K562 (cell line): ENCODE results near the gene TSHZ1. TPM values are rescaled to one million over a fixed set of nuclear protein-coding genes. Genes with fewer than 3 reads are reported as not detected.

ENCODE experiments used
- ATAC-seq: fragments of 200-7000 bp; cut with Tn5 transposase; 3 replicates; pipeline ENCODE4 v1.9.1; 2020; ENCODE audit warnings: moderate library complexity
- BruUV-seq: library from RNA; stranded (reverse); fragments of 400-500 nt; replicated peaks from 2 replicates; lab custom pipeline; 2021; lab: Mats Ljungman, UMichigan
- CTCF ChIA-PET: fragments of 300-600 bp; formaldehyde crosslinking; extraction: SDS; loops from one replicate; lab custom pipeline; 2021; ENCODE audit warnings: low intra/inter-chr PET ratio; lab: Yijun Ruan, JAX
- POLR2A ChIA-PET: fragments of 300-600, 350-650 bp; sonication (Branson Sonifier 250); formaldehyde crosslinking; extraction: SDS; loops from one replicate; lab custom pipeline; 2021; ENCODE audit warnings: antibody characterized with exemption, inconsistent platforms; lab: Yijun Ruan, JAX
- DNase-seq, 4 experiments: peaks; one replicate each; pipeline versions ENCODE4 v3.0.0 to v3.0.0-alpha.2; 2011 to 2018; ENCODE audit warnings: low spot score in 3 of 4, mixed read lengths in 3 of 4; ENCODE audit errors: extremely low read depth in 1 of 4
- FAIRE-seq: peaks from 2 replicates; lab custom pipeline; 2011; peaks lifted over from hg19 to GRCh38; lab: Jason Lieb, UNC
- H2AFZ ChIP-seq: 2 replicates; pipeline ENCODE4 v1.6.0; 2011; ENCODE audit warnings: low read depth, low read length, control low read depth, inconsistent platforms
- H3K27ac ChIP-seq: fragments of 200-600 bp; 3 replicates; pipeline ENCODE4 v1.8.0; 2011; ENCODE audit warnings: low read depth, mild to moderate bottlenecking, control low read depth, inconsistent platforms, low read length, moderate library complexity, mixed read lengths; ENCODE audit errors: extremely low read depth
- H3K27me3 ChIP-seq, 2 experiments: fragments of 300-600 bp in 1 of 2; 2 replicates in 1 of 2; 3 replicates in 1 of 2; pipeline versions ENCODE4 v1.6.0 to v1.8.0; 2011; ENCODE audit warnings: inconsistent platforms in 2 of 2, low read length in 2 of 2, mild to moderate bottlenecking in 1 of 2, mixed read lengths in 1 of 2, moderate library complexity in 1 of 2; ENCODE audit not compliant: control insufficient read depth in 2 of 2, insufficient read depth in 2 of 2
- H3K36me3 ChIP-seq: fragments of 300-600 bp; 3 replicates; pipeline ENCODE4 v1.8.0; 2011; ENCODE audit warnings: mild to moderate bottlenecking, low read length, inconsistent platforms; ENCODE audit not compliant: control insufficient read depth, insufficient read depth
- H3K4me1 ChIP-seq, 2 experiments: fragments of 200-600 bp in 1 of 2; replicated peaks in 1 of 2; 2 replicates in 1 of 2; 3 replicates in 1 of 2; pipeline versions ENCODE4 v1.5.1 to v1.8.0; 2011; ENCODE audit warnings: inconsistent platforms in 2 of 2, low read length in 2 of 2, mild to moderate bottlenecking in 1 of 2, mixed read lengths in 1 of 2, moderate library complexity in 1 of 2; ENCODE audit not compliant: control insufficient read depth in 2 of 2, insufficient read depth in 2 of 2
- H3K4me2 ChIP-seq: 2 replicates; pipeline ENCODE4 v1.6.1; 2011; ENCODE audit warnings: low read length, control low read depth, inconsistent platforms, mixed read lengths; ENCODE audit not compliant: insufficient read depth
- H3K4me3 ChIP-seq: fragments of 200-600 bp; sonication (generic), shearing (Covaris generic); 2 replicates; pipeline ENCODE4 v1.5.1; 2016; ENCODE audit warnings: control low read depth, inconsistent platforms
- H3K79me2 ChIP-seq: fragments of 200-600 bp; 3 replicates; pipeline ENCODE4 v1.8.0; 2011; ENCODE audit warnings: low read length, inconsistent platforms; ENCODE audit not compliant: control insufficient read depth, insufficient read depth
- H3K9ac ChIP-seq, 2 experiments: 2 replicates each; pipeline versions ENCODE4 v1.6.0 to v1.6.1; 2011; ENCODE audit warnings: low read depth in 2 of 2, low read length in 2 of 2, control low read depth in 1 of 2, inconsistent platforms in 1 of 2, mild to moderate bottlenecking in 1 of 2, mixed read lengths in 1 of 2; ENCODE audit not compliant: insufficient read depth in 1 of 2
- H3K9me1 ChIP-seq: one replicate; pipeline ENCODE4 v1.6.0; 2011; ENCODE audit warnings: inconsistent platforms, mild to moderate bottlenecking, low read length, moderate library complexity; ENCODE audit not compliant: control insufficient read depth, insufficient read depth
- H3K9me3 ChIP-seq: replicated peaks from 2 replicates; pipeline ENCODE4 v1.5.1; 2011; ENCODE audit warnings: low read depth, low read length, inconsistent platforms; ENCODE audit not compliant: control insufficient read depth, insufficient read depth
- H4K20me1 ChIP-seq: replicated peaks from 2 replicates; pipeline ENCODE4 v1.6.1; 2011; ENCODE audit warnings: low read length, inconsistent platforms, mixed read lengths; ENCODE audit not compliant: control insufficient read depth, insufficient read depth
- COPS2 ChIP-seq: fragments of 450-650 bp; conservative IDR thresholded peaks from 2 replicates; pipeline ENCODE4 v1.6.1; 2016; ENCODE audit warnings: mild to moderate bottlenecking, moderate library complexity
- ERF ChIP-seq: fragments of 450-650 bp; formaldehyde crosslinking; IDR thresholded peaks from 2 replicates; pipeline ENCODE4 v1.4.0; 2020; ENCODE audit warnings: mild to moderate bottlenecking, mixed read lengths
- FOXM1 ChIP-seq, 2 experiments: fragments of 450-650 bp in 1 of 2; sonication (generic) in 1 of 2; formaldehyde crosslinking in 1 of 2; IDR thresholded peaks; 2 replicates each; pipeline versions ENCODE4 v1.6.1 to v1.9.0; 2017 to 2022; ENCODE audit warnings: low read depth in 2 of 2, mild to moderate bottlenecking in 2 of 2, missing genetic modification reagents in 1 of 2, moderate library complexity in 1 of 2
- FOXP1 ChIP-seq: sonication (generic); formaldehyde crosslinking; IDR thresholded peaks from 2 replicates; pipeline ENCODE4 v1.8.0; 2022; ENCODE audit warnings: mild to moderate bottlenecking, missing genetic modification reagents
- HLTF ChIP-seq: fragments of 450-650 bp; IDR thresholded peaks from 2 replicates; pipeline ENCODE4 v1.6.1; 2016
- HMGN3 ChIP-seq: IDR thresholded peaks from 2 replicates; pipeline ENCODE4 v1.6.1; 2011; ENCODE audit warnings: borderline replicate concordance, low read depth, mild to moderate bottlenecking, mixed read lengths, low read length; ENCODE audit not compliant: insufficient read length; ENCODE audit errors: extremely low read depth
- HNRNPL ChIP-seq: fragments of 200-400 bp; formaldehyde crosslinking; IDR thresholded peaks from 2 replicates; pipeline ENCODE4 v1.6.1; 2017; ENCODE audit warnings: low read depth, mild to moderate bottlenecking, low read length
- HNRNPUL1 ChIP-seq: fragments of 200-400 bp; formaldehyde crosslinking; IDR thresholded peaks from 2 replicates; pipeline ENCODE4 v1.6.1; 2017; ENCODE audit warnings: low read length
- LCOR ChIP-seq: sonication (generic); formaldehyde crosslinking; IDR thresholded peaks from 2 replicates; pipeline ENCODE4 v1.8.0; 2022; ENCODE audit warnings: mild to moderate bottlenecking, missing genetic modification reagents
- NFYB ChIP-seq: IDR thresholded peaks from 2 replicates; pipeline ENCODE4 v1.6.1; 2011; ENCODE audit warnings: mild to moderate bottlenecking, moderate library complexity; ENCODE audit not compliant: insufficient read length; ENCODE audit errors: extremely low read depth
- TOE1 ChIP-seq, 2 experiments: fragments of 450-650 bp in 1 of 2; sonication (generic) in 1 of 2; formaldehyde crosslinking in 1 of 2; IDR thresholded peaks; 2 replicates each; pipeline versions ENCODE4 v1.7.1 to v1.8.0; 2016 to 2022; ENCODE audit warnings: borderline replicate concordance in 2 of 2, mild to moderate bottlenecking in 2 of 2, antibody characterized with exemption in 1 of 2, inconsistent platforms in 1 of 2, low read depth in 1 of 2, missing genetic modification reagents in 1 of 2, moderate library complexity in 1 of 2
- WGBS: fragments of 100-300 bp; shearing (Covaris generic); methylation state at CpG from one replicate; pipeline ENCODE4 v1.1.6; 2016; ENCODE audit warnings: low coverage, mixed read lengths; ENCODE audit not compliant: insufficient coverage; ENCODE audit errors: missing lambda C conversion rate; 5-methylcytosine and 5-hydroxymethylcytosine counted together
- in situ Hi-C: fragments of 300-500 bp; cut with MboI; formaldehyde crosslinking; loops from 4 replicates; pipeline ENCODE4 v1.15.0; 2018; ENCODE audit warnings: inconsistent platforms, mixed read lengths
- intact Hi-C: fragments of 100-400 bp; cut with micrococcal nuclease; formaldehyde crosslinking; loops from 2 replicates; pipeline ENCODE4 v1.14.2; 2022
- polyA plus RNA-seq, 8 experiments: library from polyadenylated mRNA; depleted of rRNA in 4 of 8; stranded (reverse) in 5 of 8; unstranded in 3 of 8; fragments of >200 nt; fragmentation: Nextera tagmentation in 2 of 8; fragmentation: Illumina TruSeq in 1 of 8; extraction: Ambion mirVana in 2 of 8; extraction: Trizol in 1 of 8; gene quantifications; 2 replicates each; pipeline versions ENCODE4 v1.2.1 to v1.2.3, GENCODE V29; 2011 to 2014; ENCODE audit warnings: inconsistent platforms in 1 of 8, missing spikeins in 1 of 8
- total RNA-seq, 7 experiments: library from RNA; depleted of rRNA in 6 of 7; stranded (reverse); fragments of >200 nt in 6 of 7; fragmentation: Illumina TruSeq in 2 of 7; extraction: Trizol in 2 of 7; gene quantifications; 2 replicates each; pipeline versions ENCODE4 v1.2.1 to v1.2.3, GENCODE V29; 2011 to 2021; ENCODE audit warnings: low replicate concordance in 1 of 7
- TF ChIP-seq, protein P1 (sequence below): fragments of 250-450 bp; sonication (Bioruptor Pico); IDR thresholded peaks from 2 replicates; pipeline ENCODE4 v1.5.0; 2021; ENCODE audit warnings: mild to moderate bottlenecking, moderate library complexity
- TF ChIP-seq, protein P2 (sequence below): fragments of 250-450 bp; sonication (Bioruptor Pico); IDR thresholded peaks from 2 replicates; pipeline ENCODE4 v1.5.1; 2021; ENCODE audit warnings: mild to moderate bottlenecking
- TF ChIP-seq, protein P3 (sequence below): sonication (generic); formaldehyde crosslinking; IDR thresholded peaks from 2 replicates; pipeline ENCODE4 v1.8.0; 2022; ENCODE audit warnings: mild to moderate bottlenecking, low read depth, missing genetic modification reagents

TSHZ1 gene
- total and polyA plus RNA-seq, 9 of the 15 experiments (the other 6 are each of a cell fraction or from before 2014, with no cell fraction given) = 1.1 to 7.2 (median 2.7) TPM

DNA sequence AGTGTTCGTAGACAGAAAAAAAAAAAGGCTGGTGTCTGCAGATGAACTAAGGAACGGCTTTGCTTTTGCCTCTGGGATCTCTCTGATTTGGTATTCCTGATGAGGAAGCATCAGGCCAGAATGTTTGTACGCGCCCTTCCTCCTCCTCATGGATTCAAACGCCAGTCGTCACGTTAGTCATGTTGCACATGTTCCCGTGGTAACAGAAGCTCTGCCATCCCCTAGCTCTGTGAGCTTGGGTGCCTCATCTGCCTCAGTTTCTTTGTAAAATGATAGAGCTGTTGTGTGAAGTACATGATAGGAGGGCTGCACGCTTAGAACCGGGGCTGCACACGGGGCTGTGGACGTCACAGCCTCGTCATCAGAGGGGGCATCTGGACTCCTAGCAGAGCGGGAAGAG is 47.0 kb downstream of the TSHZ1 start:
- no peaks in the 10 kb centered on the region; the same call in 2 of the 3 replicates for H3K79me2 ChIP-seq
- H3K9ac ChIP-seq = no peak overlapping the region; a peak in 1 of 4 replicates
- TF ChIP-seq HLTF (no peak), FOXP1 (CRISPR knock-in tag) (no peak), HMGN3 (no peak), HNRNPL (no peak), TOE1 (IDR thresholded peaks at IDR 0.05; ENCODE audit: borderline replicate concordance) (no peak), TOE1 (CRISPR knock-in tag; IDR thresholded peaks at IDR 0.05; ENCODE audit: borderline replicate concordance, low read depth) (no peak), COPS2 (no peak), HNRNPUL1 (no peak), LCOR (CRISPR knock-in tag) (no peak), NFYB (no peak), FOXM1 (IDR thresholded peaks at IDR 0.05; ENCODE audit: low read depth) (no peak), FOXM1 (CRISPR knock-in tag; IDR thresholded peaks at IDR 0.05; ENCODE audit: low read depth) (no peak), ERF (CRISPR knock-in tag) (no peak)
- TF ChIP-seq, protein P1, sequence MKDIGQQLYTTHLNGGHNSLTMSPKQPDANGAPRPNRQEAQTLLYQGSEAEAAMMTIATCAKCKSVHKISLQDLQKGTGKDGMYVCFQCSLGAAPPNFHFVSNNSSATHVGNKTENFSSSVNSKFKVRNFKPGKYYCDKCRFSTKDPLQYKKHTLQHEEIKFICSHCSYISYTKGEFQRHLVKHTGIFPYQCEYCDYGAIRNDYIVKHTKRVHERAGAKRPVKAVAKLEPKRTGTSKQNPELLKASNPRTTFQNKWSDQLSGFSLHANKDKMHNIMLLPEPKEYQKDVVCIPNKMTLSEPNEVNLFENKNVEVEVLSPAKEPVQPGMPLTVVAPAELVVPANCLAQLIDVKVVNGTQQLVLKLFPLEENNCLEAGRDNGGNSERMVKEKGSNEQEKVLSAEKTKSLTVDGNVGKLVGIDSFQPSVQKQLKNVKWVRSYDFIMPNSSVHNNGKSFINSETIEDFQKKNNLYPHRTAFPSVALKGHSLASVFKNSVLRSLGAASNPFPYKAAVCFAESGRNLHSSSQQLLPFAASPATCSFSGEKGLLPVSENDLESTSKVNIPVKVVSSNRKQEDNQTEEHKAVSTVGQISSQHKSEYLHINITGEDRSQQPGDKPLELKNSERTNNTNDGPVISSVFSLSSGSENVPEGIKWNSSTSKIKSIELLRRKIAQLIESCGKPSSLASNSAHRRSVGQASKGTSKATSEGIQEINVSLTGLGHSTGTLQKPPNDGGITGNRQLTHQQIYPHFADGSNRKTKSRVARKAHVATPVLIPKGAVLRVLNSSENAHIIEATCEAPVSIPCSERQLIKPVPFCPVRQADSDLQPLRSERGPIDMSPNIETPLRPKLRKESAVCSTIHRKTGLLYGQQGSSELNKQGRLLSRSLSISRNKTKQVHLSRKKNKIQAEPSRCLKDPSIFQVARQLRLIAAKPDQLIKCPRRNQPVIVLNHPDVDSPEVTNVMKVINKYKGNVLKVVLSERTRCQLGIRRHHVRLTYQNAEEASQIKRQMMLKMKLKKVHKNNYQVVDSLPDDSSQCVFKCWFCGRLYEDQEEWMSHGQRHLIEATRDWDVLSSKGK (CRISPR knock-in tag) = no peak
- TF ChIP-seq, protein P2, sequence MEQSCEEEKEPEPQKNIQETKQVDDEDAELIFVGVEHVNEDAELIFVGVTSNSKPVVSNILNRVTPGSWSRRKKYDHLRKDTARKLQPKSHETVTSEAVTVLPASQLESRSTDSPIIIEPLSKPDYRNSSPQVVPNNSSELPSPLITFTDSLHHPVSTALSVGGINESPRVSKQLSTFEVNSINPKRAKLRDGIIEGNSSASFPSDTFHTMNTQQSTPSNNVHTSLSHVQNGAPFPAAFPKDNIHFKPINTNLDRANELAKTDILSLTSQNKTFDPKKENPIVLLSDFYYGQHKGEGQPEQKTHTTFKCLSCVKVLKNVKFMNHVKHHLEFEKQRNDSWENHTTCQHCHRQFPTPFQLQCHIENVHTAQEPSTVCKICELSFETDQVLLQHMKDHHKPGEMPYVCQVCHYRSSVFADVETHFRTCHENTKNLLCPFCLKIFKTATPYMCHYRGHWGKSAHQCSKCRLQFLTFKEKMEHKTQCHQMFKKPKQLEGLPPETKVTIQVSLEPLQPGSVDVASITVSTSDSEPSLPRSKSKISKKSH (CRISPR knock-in tag) = no peak
- TF ChIP-seq, protein P3, sequence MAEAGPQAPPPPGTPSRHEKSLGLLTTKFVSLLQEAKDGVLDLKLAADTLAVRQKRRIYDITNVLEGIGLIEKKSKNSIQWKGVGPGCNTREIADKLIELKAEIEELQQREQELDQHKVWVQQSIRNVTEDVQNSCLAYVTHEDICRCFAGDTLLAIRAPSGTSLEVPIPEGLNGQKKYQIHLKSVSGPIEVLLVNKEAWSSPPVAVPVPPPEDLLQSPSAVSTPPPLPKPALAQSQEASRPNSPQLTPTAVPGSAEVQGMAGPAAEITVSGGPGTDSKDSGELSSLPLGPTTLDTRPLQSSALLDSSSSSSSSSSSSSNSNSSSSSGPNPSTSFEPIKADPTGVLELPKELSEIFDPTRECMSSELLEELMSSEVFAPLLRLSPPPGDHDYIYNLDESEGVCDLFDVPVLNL (CRISPR knock-in tag) = no peak
- TF ChIP-seq, all 486 proteins: peak for 0
- H3K4me1 ChIP-seq = no peaks in the 10 kb centered on the region; a peak in 1 of 5 replicates
- in situ Hi-C loops (no loop called here), intact Hi-C loops (no loop called here)
- H3K27me3 ChIP-seq = no peaks in the 10 kb centered on the region; a peak in 1 of 5 replicates
- ATAC-seq (no peak), DNase-seq (no peak), FAIRE-seq (no peak)
- no peak overlapping the region for H3K4me2 ChIP-seq
- no peak overlapping the region for H3K27ac ChIP-seq
- H3K9me1 ChIP-seq = no peaks in the 10 kb centered on the region
- H3K4me3 ChIP-seq = no peak overlapping the region
- no peaks in the 10 kb centered on the region for H4K20me1 ChIP-seq
- H3K36me3 ChIP-seq = no peaks in the 10 kb centered on the region
- CTCF ChIA-PET = no interaction called here
- BruUV-seq = no TSS peak
- H3K9me3 ChIP-seq = no peaks in the 10 kb centered on the region
- POLR2A ChIA-PET = no interaction called here
- 34% methylated on average over 14 of the region's 14 CpGs for WGBS
- no peak overlapping the region for H2AFZ ChIP-seq
